Neuronal stem cell (in vitro differentiated cells): ENCODE results near the gene FOXJ1.

Source experiments
- DNase-seq: peaks from one replicate; pipeline ENCODE4 v3.0.0-alpha.2; 2013; ENCODE audit warnings: low spot score
- H2AFZ ChIP-seq: one replicate; pipeline ENCODE4 v1.6.1; 2013; ENCODE audit warnings: mild to moderate bottlenecking, low read length, inconsistent platforms
- H2AK5ac ChIP-seq: 2 replicates; pipeline ENCODE4 v1.6.1; 2013; ENCODE audit warnings: low read depth, mild to moderate bottlenecking, inconsistent platforms, low read length, moderate library complexity, mixed read lengths
- H2BK120ac ChIP-seq: 2 replicates; pipeline ENCODE4 v1.6.1; 2013; ENCODE audit warnings: low read depth, mild to moderate bottlenecking, inconsistent platforms, low read length, moderate library complexity, mixed read lengths
- H2BK12ac ChIP-seq: one replicate; pipeline ENCODE4 v1.6.1; 2013; ENCODE audit warnings: low read length, inconsistent platforms
- H2BK15ac ChIP-seq: 2 replicates; pipeline ENCODE4 v1.6.1; 2013; ENCODE audit warnings: mild to moderate bottlenecking, low read length, inconsistent platforms, mixed read lengths
- H2BK5ac ChIP-seq: one replicate; pipeline ENCODE4 v1.6.1; 2013; ENCODE audit warnings: inconsistent platforms, mild to moderate bottlenecking, low read length, moderate library complexity
- H3K14ac ChIP-seq: one replicate; pipeline ENCODE4 v1.6.1; 2013; ENCODE audit warnings: low read length, inconsistent platforms
- H3K18ac ChIP-seq: 2 replicates; pipeline ENCODE4 v1.6.1; 2013; ENCODE audit warnings: low read length, inconsistent platforms
- H3K23ac ChIP-seq: 2 replicates; pipeline ENCODE4 v1.6.1; 2013; ENCODE audit warnings: low read depth, mild to moderate bottlenecking, mixed read lengths, low read length, inconsistent platforms; ENCODE audit not compliant: poor library complexity
- H3K27ac ChIP-seq: replicated peaks from 3 replicates; pipeline ENCODE4 v1.5.1; 2013; ENCODE audit warnings: low read length, inconsistent platforms
- H3K27me3 ChIP-seq, 3 experiments: 2 replicates each; pipeline ENCODE4 v1.6.1; 2013; ENCODE audit warnings: low read length in 3 of 3, mild to moderate bottlenecking in 2 of 3, inconsistent platforms in 1 of 3, low read depth in 1 of 3, mixed read lengths in 1 of 3, moderate library complexity in 1 of 3; ENCODE audit not compliant: control insufficient read depth in 3 of 3, insufficient read depth in 3 of 3
- H3K36me3 ChIP-seq, 2 donors: replicated peaks in 1 of 2; 2 replicates each; pipeline ENCODE4 v1.6.1; 2013; ENCODE audit warnings: low read length in 2 of 2; ENCODE audit not compliant: control insufficient read depth in 2 of 2, insufficient read depth in 2 of 2
- H3K4ac ChIP-seq: 2 replicates; pipeline ENCODE4 v1.6.1; 2013; ENCODE audit warnings: inconsistent platforms, mild to moderate bottlenecking, low read length, moderate library complexity
- H3K4me1 ChIP-seq, 2 donors: 1 replicate in 1 of 2; 2 replicates in 1 of 2; pipeline ENCODE4 v1.6.1; 2013; ENCODE audit warnings: low read length in 2 of 2, low read depth in 1 of 2; ENCODE audit not compliant: control insufficient read depth in 2 of 2, insufficient read depth in 1 of 2
- H3K4me2 ChIP-seq: one replicate; pipeline ENCODE4 v1.6.1; 2013; ENCODE audit warnings: mild to moderate bottlenecking, low read length, inconsistent platforms; ENCODE audit not compliant: insufficient read depth, poor library complexity, severe bottlenecking
- H3K4me3 ChIP-seq, 2 donors: 2 replicates each; pipeline ENCODE4 v1.5.1; 2013; ENCODE audit warnings: low read length in 2 of 2, mild to moderate bottlenecking in 2 of 2, inconsistent platforms in 1 of 2, moderate library complexity in 1 of 2
- H3K79me1 ChIP-seq: one replicate; pipeline ENCODE4 v1.6.1; 2013; ENCODE audit warnings: low read depth, mild to moderate bottlenecking, inconsistent platforms, low read length, moderate library complexity
- H3K9ac ChIP-seq: one replicate; pipeline ENCODE4 v1.6.1; 2013; ENCODE audit warnings: mild to moderate bottlenecking, low read depth, low read length, inconsistent platforms; ENCODE audit not compliant: poor library complexity
- H3K9me3 ChIP-seq, 2 donors: replicated peaks in 1 of 2; 2 replicates each; pipeline versions ENCODE3 to v1.6.1; 2013; ENCODE audit warnings: low read length in 2 of 2, mild to moderate bottlenecking in 2 of 2, inconsistent platforms in 1 of 2, low read depth in 1 of 2, mixed read lengths in 1 of 2, moderate library complexity in 1 of 2; ENCODE audit not compliant: control insufficient read depth in 2 of 2, insufficient read depth in 1 of 2
- H4K8ac ChIP-seq: one replicate; pipeline ENCODE4 v1.6.1; 2013; ENCODE audit warnings: low read depth, mild to moderate bottlenecking, inconsistent platforms, low read length, moderate library complexity
- H4K91ac ChIP-seq: one replicate; pipeline ENCODE4 v1.6.1; 2013; ENCODE audit warnings: low read length, low read depth, mild to moderate bottlenecking, inconsistent platforms; ENCODE audit not compliant: poor library complexity
- WGBS, 2 donors: extraction: QIAGEN DNeasy Blood & Tissue Kit; methylation state at CpG; one replicate each; pipeline ENCODE4 v1.1.7; 2013; ENCODE audit warnings: missing lambda C conversion rate in 2 of 2, mixed read lengths in 1 of 2; ENCODE audit not compliant: insufficient read length in 2 of 2, insufficient replicate concordance in 1 of 2; ENCODE audit errors: extremely low coverage in 2 of 2; 5-methylcytosine and 5-hydroxymethylcytosine counted together

Gene FOXJ1

DNA sequence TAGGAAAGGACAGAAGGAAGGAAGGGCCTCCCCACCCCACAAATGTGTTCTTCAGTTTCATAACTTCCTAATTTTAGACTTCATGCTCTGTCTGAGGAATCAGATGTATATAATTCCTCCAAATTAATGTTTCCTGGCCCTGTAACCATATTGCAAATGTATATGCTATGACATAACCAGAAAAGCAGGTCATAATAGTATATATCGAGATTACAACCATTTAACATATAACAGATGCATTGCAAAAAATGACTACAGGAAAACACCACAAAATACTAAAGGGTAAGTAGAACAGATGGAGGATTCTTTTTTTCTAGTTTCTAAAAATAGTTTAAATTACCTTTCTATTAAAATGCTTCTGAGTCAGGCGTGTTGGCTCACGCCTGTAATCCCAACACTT, 34.3 kb downstream of the FOXJ1 start:
- H4K8ac ChIP-seq: no peak overlapping the region
- no peak overlapping the region for H3K18ac ChIP-seq
- no peak overlapping the region for H3K4ac ChIP-seq
- H3K36me3 ChIP-seq: peaks cover 1 to 10% of the 10 kb centered on the region in 2 donors
- peaks cover 7% of the 10 kb centered on the region for H3K79me1 ChIP-seq
- H3K14ac ChIP-seq: no peak overlapping the region
- H2BK15ac ChIP-seq: no peak overlapping the region
- H3K4me2 ChIP-seq: no peak overlapping the region
- H2BK12ac ChIP-seq: no peak overlapping the region
- H2AK5ac ChIP-seq: no peak overlapping the region
- peak overlapping the region; percentile 37 for H2AFZ ChIP-seq
- no peaks in the 10 kb centered on the region for H3K27me3 ChIP-seq
- H3K4me3 ChIP-seq: no peak overlapping the region
- no peaks in the 10 kb centered on the region for H3K9me3 ChIP-seq
- no peak overlapping the region for H3K27ac ChIP-seq
- peaks cover 5 to 12% of the 10 kb centered on the region in 2 donors for H3K4me1 ChIP-seq
- H3K9ac ChIP-seq: no peak overlapping the region
- H4K91ac ChIP-seq: no peak overlapping the region
- no peak for DNase-seq
- no CpG with 5 or more reads among the region's 3 CpGs for WGBS, 2 donors
- no peak overlapping the region for H3K23ac ChIP-seq
- H2BK120ac ChIP-seq: no peak overlapping the region
- H2BK5ac ChIP-seq: no peak overlapping the region

DNA sequence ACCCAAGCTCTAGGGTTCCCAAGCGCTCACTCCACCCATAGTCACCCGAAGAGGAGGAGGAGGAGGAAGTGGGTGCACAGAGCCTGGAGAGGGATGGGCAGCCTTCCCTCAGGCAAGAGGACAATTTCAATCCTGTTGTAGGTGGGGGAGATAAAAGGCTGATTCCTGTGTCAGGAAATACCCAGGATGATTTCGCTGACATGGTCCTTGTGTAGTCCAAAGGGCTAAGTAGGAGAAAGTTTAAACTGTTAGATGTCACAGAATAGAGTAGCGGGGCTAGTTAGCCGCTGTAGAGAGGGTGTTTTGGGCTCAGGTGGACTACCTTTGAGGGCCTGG, 36.2 kb downstream of the FOXJ1 start:
- no peak overlapping the region for H2AK5ac ChIP-seq
- peaks cover 7% of the 10 kb centered on the region for H3K79me1 ChIP-seq
- no peak overlapping the region for H4K91ac ChIP-seq
- WGBS, 2 donors: no CpG with 5 or more reads among the region's 5 CpGs
- H4K8ac ChIP-seq: no peak overlapping the region
- no peak overlapping the region for H3K27ac ChIP-seq
- no peak overlapping the region for H3K18ac ChIP-seq
- no peak overlapping the region for H2AFZ ChIP-seq
- no peaks in the 10 kb centered on the region for H3K27me3 ChIP-seq
- no peak overlapping the region for H3K14ac ChIP-seq
- no peak overlapping the region for H3K23ac ChIP-seq
- H2BK15ac ChIP-seq: no peak overlapping the region
- no peak for DNase-seq
- H2BK5ac ChIP-seq: no peak overlapping the region
- H3K4me1 ChIP-seq: peaks cover 5 to 12% of the 10 kb centered on the region in 2 donors
- H3K4me2 ChIP-seq: no peak overlapping the region
- no peak overlapping the region for H2BK120ac ChIP-seq
- H3K9me3 ChIP-seq: no peaks in the 10 kb centered on the region
- H3K9ac ChIP-seq: no peak overlapping the region
- no peak overlapping the region for H3K4me3 ChIP-seq
- no peak overlapping the region for H3K4ac ChIP-seq
- H3K36me3 ChIP-seq: peaks cover 9 to 29% of the 10 kb centered on the region in 2 donors
- no peak overlapping the region for H2BK12ac ChIP-seq

DNA sequence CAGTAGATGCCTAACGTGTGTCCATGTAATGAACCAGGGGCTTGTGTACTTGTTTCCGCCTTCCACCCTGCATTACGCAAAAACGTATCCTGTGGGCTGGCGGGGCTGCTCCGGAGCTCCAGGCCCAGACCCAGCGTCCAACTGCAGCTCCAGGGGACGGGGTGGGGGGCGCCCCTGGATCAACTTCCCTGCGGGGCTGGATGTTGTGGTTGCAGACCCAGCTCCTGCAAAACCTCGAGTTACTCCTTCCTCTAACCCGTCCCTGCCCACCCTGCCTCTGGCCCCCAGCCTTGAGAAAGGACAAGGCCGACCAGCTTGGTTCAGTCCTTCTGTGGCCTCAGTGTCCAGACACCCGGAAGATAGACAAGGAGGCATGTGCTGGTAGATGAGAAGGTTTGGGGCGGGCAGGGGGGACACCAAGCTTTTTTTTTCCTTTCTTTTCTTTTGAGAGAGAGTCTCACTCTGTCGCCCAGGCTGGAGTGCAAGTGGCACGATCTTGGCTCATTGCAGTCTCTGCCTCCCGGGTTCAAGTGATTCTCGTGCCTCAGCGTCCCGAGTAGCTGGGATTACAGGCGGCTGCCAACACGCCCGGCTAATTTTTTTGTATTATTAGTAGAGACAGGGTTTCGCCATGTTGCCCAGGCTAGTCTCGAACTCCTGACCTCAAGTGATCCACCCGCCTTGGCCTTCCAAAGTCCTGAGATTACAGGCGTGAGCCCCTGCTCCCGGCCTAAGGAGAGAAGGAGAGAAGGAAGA, 36.7 kb downstream of the FOXJ1 start:
- Histone ChIP-seq H4K91ac (peak overlapping the region; percentile 69), H4K8ac (peak overlapping the region; percentile 84), H2BK5ac (peak overlapping the region; percentile 90), H2BK120ac (no peak overlapping the region), H3K4me1 (peaks cover 5 to 12% of the 10 kb centered on the region in 2 donors), H3K27ac (peak overlapping the region; percentile 68), H3K4ac (peak overlapping the region; percentile 46), H3K79me1 (peaks cover 7% of the 10 kb centered on the region), H3K4me2 (peak overlapping the region; percentile 54), H3K14ac (peak overlapping the region; percentile 67), H3K27me3 (no peaks in the 10 kb centered on the region), H2AK5ac (peak overlapping the region; percentile 96), H2AFZ (peak overlapping the region; percentile 87), H2BK15ac (peak overlapping the region; percentile 45), H2BK12ac (peak overlapping the region; percentile 43), H3K23ac (no peak overlapping the region), H3K9ac (peak overlapping the region; percentile 90), H3K36me3 (peaks cover 9 to 34% of the 10 kb centered on the region in 2 donors), H3K18ac (peak overlapping the region; percentile 95), H3K4me3 (peak overlapping the region; percentile 68 to 94), H3K9me3 (no peaks in the 10 kb centered on the region)
- WGBS, 2 donors: no CpG with 5 or more reads among the region's 29 CpGs
- no peak for DNase-seq

- Histone ChIP-seq H3K27ac (peak within 1 kb of the TSS; percentile 68), H3K4me3 (peak within 1 kb of the TSS; percentile 68 to 94), H3K18ac (peak within 1 kb of the TSS; percentile 95), H3K23ac (peak within 1 kb of the TSS; percentile 76), H4K91ac (peak within 1 kb of the TSS; percentile 69), H2BK5ac (peak within 1 kb of the TSS; percentile 90), H2AK5ac (peak within 1 kb of the TSS; percentile 96), H3K4me2 (peak within 1 kb of the TSS; percentile 89), H3K79me1 (peaks cover 7% of the 10 kb centered on the region), H2AFZ (peak within 1 kb of the TSS; percentile 87), H3K9ac (peak within 1 kb of the TSS; percentile 90), H2BK120ac (no peak within 1 kb of the TSS), H2BK15ac (peak within 1 kb of the TSS; percentile 45), H2BK12ac (peak within 1 kb of the TSS; percentile 43), H4K8ac (peak within 1 kb of the TSS; percentile 84), H3K4me1 (peaks cover 5 to 12% of the 10 kb centered on the region in 2 donors), H3K36me3 (peaks cover 9 to 39% of the 10 kb centered on the region in 2 donors), H3K14ac (peak within 1 kb of the TSS; percentile 67), H3K27me3 (no peaks in the 10 kb centered on the region), H3K9me3 (no peaks in the 10 kb centered on the region), H3K4ac (peak within 1 kb of the TSS; percentile 46)
- no CpG with 5 or more reads among the region's 55 CpGs for WGBS, 2 donors
- peak; percentile 93 for DNase-seq
These were observed 37.5 kb downstream of the FOXJ1 start, which contains the start of gene EXOC7 for GRCh38 chr17:76103274-76104139. TSS of gene EXOC7 (minus strand) at chr17:76103787. CDS start at chr17:76103692, 95 bp downstream.
